IPS-15b (cell line): ENCODE data around the gene CPLANE2.

Source experiments
- H3K27me3 ChIP-seq: one replicate; pipeline ENCODE4 v1.6.1; 2013; ENCODE audit warnings: low read length; ENCODE audit not compliant: control insufficient read depth, insufficient read depth
- H3K36me3 ChIP-seq: one replicate; pipeline ENCODE4 v1.6.1; 2013; ENCODE audit warnings: low read length; ENCODE audit not compliant: control insufficient read depth, insufficient read depth
- H3K4me1 ChIP-seq: one replicate; pipeline ENCODE4 v1.6.1; 2013; ENCODE audit warnings: mild to moderate bottlenecking, low read length; ENCODE audit not compliant: control insufficient read depth, insufficient read depth
- H3K4me3 ChIP-seq: one replicate; pipeline ENCODE4 v1.5.1; 2013; ENCODE audit warnings: low read depth, low read length
- H3K9ac ChIP-seq: one replicate; pipeline ENCODE4 v1.6.1; 2013; ENCODE audit warnings: low read depth, mild to moderate bottlenecking, low read length
- H3K9me3 ChIP-seq: one replicate; pipeline ENCODE4 v1.6.1; 2013; ENCODE audit warnings: mild to moderate bottlenecking, low read length; ENCODE audit not compliant: control insufficient read depth, insufficient read depth

Gene CPLANE2

DNA sequence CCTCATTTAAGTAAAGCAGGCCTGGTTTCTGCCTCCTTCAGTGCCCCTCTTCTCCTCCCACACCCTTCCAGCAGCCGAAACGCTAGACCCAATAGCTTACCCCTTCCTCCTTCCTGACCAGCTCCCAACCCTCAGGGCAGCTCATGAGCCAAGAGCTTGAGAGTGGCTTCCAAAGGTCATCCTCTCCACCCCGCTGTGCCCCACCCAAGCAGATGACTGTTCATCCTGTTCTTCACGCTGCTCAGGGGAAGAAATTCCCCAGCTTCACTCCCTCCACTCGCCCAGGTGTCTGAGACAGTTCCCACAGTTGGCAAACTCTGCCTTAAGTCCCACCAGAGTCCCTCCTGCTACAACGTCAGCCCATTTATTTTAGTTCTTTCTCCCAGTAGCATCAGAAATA is 48.0 kb downstream of the CPLANE2 start:
- H3K27me3 ChIP-seq: no peaks in the 10 kb centered on the region
- H3K4me1 ChIP-seq: no peaks in the 10 kb centered on the region
- no peak overlapping the region for H3K4me3 ChIP-seq
- no peaks in the 10 kb centered on the region for H3K36me3 ChIP-seq
- no peak overlapping the region for H3K9ac ChIP-seq
- H3K9me3 ChIP-seq: no peaks in the 10 kb centered on the region

DNA sequence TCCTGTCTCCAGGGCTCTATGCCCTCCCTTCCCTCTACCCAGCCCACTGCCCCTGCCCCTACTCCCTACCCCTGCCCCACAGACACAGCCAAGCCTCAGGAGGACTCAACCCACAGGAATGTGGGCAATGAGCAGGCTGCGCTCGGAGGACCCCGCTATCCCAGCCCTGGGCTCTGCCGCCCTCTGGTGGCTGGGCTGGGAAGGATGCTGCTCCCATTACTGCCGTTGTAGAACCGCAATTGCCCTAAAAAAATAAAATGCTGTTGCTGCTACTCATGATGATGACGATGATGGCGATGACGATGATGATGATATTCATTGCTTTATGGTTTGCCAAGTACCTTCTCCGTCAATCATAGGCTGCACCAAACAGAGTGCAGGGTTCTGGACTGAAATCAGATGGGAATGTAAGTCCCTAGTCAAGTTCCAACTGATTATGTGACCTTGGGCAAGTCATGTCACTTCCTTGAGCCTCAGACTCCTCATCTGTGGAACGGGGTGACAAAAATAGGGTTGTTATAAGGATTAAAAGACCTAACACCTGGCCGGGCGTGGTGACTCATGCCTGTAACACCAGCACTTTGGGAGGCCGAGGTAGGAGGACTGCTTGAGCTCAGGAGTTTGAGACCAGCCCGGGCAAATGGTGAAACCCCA is 49.1 kb downstream of the CPLANE2 start:
- no peak overlapping the region for H3K9ac ChIP-seq
- no peaks in the 10 kb centered on the region for H3K36me3 ChIP-seq
- H3K9me3 ChIP-seq: no peaks in the 10 kb centered on the region
- H3K4me3 ChIP-seq: no peak overlapping the region
- H3K27me3 ChIP-seq: no peaks in the 10 kb centered on the region
- no peaks in the 10 kb centered on the region for H3K4me1 ChIP-seq

DNA sequence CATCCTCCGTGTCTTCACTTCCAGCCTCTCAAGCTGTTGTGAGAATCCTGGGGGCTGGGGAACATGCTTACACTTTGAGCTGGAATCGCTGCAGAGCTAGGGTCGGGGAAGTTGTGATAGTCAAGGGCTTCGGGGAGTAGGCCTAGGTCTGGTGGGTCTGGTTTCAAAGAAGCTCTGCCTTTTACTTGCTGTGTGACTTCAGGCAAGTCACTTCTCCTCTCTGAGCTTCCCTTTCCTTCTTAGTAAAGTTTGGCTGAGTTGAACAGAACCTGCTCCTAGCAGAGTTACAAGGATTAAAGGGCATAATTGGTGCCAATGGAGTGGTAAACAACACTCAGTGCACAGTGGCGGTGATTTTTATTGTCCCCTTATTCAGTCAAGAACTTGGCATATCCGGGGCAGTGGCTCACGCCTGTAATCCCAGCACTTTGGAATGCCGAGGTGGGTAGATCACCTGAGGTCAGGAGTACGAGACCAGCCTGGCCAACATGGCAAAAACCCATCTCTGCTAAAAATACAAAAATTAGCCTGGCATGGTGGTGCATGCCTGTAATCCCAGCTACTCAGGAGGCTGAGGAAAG is 50.2 kb downstream of the CPLANE2 start:
- H3K4me1 ChIP-seq: peaks cover 4% of the 10 kb centered on the region
- H3K27me3 ChIP-seq: no peaks in the 10 kb centered on the region
- no peaks in the 10 kb centered on the region for H3K36me3 ChIP-seq
- no peaks in the 10 kb centered on the region for H3K9me3 ChIP-seq
- no peak overlapping the region for H3K9ac ChIP-seq
- no peak overlapping the region for H3K4me3 ChIP-seq

DNA sequence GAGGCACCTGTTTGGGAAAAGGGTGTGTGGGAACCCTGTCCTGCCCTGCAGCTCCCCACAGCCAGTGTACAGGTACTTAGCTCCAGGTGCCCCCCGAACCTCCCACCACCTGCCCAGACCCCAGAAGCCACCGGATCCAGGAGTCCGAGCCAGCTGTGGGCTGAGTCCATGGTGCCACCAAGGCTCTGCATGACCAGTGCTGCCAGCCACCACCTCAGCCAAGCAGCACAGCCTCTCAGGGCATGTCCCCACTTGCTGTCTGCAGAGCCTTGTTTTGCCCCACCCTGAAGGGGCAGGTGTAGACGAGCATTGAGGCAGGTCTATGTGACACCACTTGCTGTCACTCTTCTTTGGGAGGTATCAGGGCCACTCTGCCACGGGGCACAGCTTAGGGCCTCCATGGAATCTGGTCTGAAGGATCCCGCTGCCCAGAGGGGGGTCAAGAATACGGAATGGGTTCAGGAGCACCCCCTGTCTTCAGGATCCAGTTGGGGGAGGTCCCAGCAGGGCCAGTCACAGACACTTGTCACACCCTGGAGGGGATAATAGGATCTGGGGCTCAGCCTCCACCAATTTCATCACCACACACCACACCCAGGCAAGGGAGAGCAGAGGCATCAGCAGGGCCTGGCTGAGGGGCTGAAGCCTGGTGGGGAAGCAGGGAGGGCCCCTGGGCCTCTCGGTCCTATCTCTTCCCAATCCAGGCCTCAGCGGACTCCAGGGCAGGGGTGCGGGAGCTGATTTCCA is 52.3 kb downstream of the CPLANE2 start:
- no peak overlapping the region for H3K4me3 ChIP-seq
- H3K27me3 ChIP-seq: no peaks in the 10 kb centered on the region
- no peak overlapping the region for H3K9ac ChIP-seq
- no peaks in the 10 kb centered on the region for H3K9me3 ChIP-seq
- no peaks in the 10 kb centered on the region for H3K36me3 ChIP-seq
- H3K4me1 ChIP-seq: peaks cover 4% of the 10 kb centered on the region

DNA sequence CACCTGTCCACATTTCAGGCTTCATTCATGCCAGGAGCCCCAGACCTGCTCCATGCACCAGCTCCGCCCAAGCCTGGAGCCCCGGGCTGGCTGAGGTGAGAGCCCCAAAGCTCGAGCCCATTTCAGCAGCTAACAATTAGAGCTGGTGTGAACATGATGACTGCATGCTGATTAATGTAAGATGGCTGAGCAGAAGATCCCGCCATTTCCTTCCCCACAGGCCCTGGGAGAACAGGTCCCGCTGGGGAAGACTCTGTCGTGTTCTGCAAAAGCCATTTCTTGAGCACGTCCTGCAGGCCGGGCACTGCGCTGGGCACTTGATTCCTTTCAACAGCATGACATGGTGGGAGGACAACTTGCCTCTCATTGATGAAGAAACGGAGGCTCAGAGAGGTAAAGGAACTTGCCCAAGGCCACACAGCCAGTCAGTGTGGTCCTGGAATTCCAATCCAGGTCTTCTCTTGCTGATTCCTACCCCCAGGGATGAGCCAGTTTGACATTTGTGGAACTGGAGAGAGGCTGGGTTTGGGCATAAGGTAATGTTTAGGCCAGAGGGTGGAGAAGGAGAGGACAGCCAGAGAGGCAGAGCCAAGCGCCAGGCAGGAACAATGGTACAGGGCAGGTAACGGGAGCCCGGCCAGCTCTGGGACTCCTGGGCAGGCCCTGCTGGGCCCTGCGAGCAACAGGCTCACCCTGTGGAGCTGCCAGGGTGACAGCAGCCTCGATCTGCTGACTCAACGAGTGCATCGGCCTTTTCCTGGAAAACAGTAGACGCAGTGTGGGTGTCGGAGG is 53.0 kb downstream of the CPLANE2 start:
- H3K9ac ChIP-seq: no peak overlapping the region
- H3K36me3 ChIP-seq: no peaks in the 10 kb centered on the region
- no peaks in the 10 kb centered on the region for H3K9me3 ChIP-seq
- H3K4me3 ChIP-seq: no peak overlapping the region
- H3K27me3 ChIP-seq: no peaks in the 10 kb centered on the region
- peaks cover 4% of the 10 kb centered on the region for H3K4me1 ChIP-seq

DNA sequence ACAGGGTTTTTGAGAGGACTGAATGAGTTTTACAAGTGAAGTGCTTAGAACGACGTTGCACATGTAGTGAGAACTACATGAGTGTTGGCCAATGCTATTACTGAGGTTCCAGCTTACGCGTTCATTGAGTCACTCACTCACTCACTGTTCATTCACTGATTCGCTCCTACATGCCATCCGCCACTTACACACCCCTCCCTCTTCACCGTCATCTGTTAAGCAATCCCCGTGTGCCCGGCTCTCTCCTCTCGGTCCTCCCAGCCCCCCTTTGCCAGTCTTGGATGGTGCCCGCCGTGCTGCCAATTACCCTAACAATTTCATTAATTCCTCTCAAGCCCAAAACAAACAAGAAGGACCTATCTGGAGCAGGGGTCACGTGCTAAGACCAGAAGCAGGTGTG is 53.8 kb downstream of the CPLANE2 start:
- Histone ChIP-seq H3K9me3 (no peaks in the 10 kb centered on the region), H3K4me3 (no peak overlapping the region), H3K27me3 (no peaks in the 10 kb centered on the region), H3K4me1 (peaks cover 4% of the 10 kb centered on the region), H3K9ac (no peak overlapping the region), H3K36me3 (no peaks in the 10 kb centered on the region)

DNA sequence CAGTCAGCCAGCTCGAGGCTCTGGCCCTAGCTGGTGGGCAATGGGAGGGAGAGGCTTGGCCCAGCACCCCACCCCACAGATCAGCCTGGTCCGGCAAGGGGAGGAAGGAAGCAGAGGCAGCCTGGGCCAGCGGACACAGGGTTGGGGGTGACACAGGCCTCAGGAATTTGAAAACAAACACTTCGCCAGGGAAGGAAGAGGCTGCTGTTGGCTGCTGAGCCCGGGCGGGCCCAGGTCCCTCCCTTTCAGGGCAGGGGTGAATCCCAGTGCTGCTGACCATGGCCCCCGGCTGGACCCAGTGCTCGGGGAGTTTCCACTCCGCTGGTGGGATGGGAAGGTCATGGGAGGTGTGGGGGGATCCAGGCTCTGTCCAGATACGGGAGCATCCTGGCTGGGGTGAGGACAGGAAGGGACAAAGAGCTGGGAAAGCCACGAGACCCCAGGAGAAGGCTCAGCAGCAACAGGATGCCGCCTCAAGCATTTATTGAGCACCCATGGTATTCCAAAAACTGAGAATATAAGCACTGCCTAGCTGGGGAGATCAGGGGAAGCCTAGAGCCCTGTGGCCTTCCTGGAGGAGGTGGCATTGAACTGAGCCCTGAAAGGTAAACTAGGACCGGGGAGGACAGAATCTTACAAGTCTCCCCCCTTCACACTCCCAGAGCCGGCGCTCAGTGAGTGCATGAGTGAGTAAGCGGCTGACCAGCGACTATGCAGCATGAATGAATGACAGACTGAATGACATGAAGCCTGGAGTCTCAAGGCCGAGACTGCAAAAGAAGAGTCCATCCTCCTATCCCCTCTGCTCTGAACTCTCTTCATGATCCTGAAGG is 54.9 kb downstream of the CPLANE2 start:
- no peaks in the 10 kb centered on the region for H3K36me3 ChIP-seq
- peaks cover 4% of the 10 kb centered on the region for H3K4me1 ChIP-seq
- no peak overlapping the region for H3K9ac ChIP-seq
- no peaks in the 10 kb centered on the region for H3K27me3 ChIP-seq
- no peaks in the 10 kb centered on the region for H3K9me3 ChIP-seq
- no peak overlapping the region for H3K4me3 ChIP-seq
